Progenitor cell of endocrine pancreas (in vitro differentiated cells): ENCODE results near the gene PRG2. TPM values are rescaled to one million over a fixed set of nuclear protein-coding genes. Genes with fewer than 3 reads are reported as not detected.
"Not testable (repeated sequence)": the region's sequence is repeated elsewhere in the genome, so short reads cannot be mapped to it uniquely, and the experiment has no call there.

Source experiments
- DNase-seq: peaks from one replicate; pipeline ENCODE4 v3.0.0; 2021; ENCODE audit warnings: low spot score; ENCODE audit not compliant: unreplicated experiment
- H3K27ac Mint-ChIP-seq: 2 replicates; pipeline ENCODE4 v1.8.0; 2021; ENCODE audit warnings: mild to moderate bottlenecking, moderate library complexity, mixed read lengths
- H3K27me3 Mint-ChIP-seq: 2 replicates; pipeline ENCODE4 v1.8.0; 2021; ENCODE audit warnings: mixed read lengths
- H3K36me3 Mint-ChIP-seq: 2 replicates; pipeline ENCODE4 v1.8.0; 2022; ENCODE audit warnings: mixed read lengths; ENCODE audit not compliant: insufficient read depth
- H3K4me1 Mint-ChIP-seq: 2 replicates; pipeline ENCODE4 v1.8.0; 2021; ENCODE audit warnings: low read depth, mixed read lengths
- H3K4me3 Mint-ChIP-seq: 2 replicates; pipeline ENCODE4 v1.8.0; 2021; ENCODE audit warnings: low read depth, mild to moderate bottlenecking, moderate library complexity, mixed read lengths
- H3K9me3 Mint-ChIP-seq: 2 replicates; pipeline ENCODE4 v1.8.0; 2021; ENCODE audit warnings: low read depth, mixed read lengths
- CTCF ChIP-seq: fragments of 200-600 bp; sonication (generic); IDR thresholded peaks from one replicate; pipeline ENCODE4 v1.5.0; 2021; ENCODE audit warnings: antibody characterized with exemption, mild to moderate bottlenecking; ENCODE audit not compliant: unreplicated experiment
- total RNA-seq: library from RNA; stranded (reverse); gene quantifications from 2 replicates; pipeline ENCODE4 v1.2.1, GENCODE V29; 2021

PRG2 gene
- total RNA-seq, 1 donor from 2014 or later = not detected

DNA sequence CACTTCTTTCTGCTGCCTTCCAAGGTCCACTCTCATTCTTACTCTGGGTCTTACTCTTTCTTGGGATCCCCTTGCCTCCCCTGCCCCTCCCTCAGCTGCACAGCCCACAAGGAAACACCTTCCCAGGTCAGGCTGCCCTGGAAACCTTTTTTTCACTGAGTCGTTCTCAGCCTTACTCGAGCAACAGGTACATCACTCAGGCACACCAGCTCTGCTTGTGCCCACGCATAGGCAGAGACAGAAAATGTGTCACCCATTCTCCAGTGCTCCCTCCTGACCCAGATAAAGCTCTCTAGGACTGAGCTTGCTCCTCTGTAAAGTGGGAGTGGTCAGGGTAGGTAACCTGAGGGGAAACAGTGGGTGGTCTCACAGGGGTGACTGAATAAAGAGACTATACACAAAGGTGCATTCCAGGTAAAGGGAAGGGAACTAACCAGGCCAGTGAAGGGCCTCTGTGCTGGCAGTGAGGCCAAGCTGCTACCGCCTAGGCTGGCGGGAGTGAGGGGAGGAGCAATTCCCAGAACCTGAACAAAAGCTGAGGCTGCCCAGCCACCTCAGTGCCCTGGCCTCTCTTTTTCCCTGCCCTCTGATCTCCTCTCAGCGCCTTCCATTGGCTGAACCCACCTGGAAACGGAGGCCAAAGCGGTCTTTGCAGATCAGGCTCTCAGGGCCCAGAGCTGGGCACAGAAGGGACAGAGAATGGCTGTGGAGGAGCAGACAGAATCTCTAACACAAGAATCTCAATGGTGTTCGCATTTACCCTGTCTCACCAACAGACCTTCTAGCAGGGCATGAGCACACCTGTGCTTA lies 25.4 kb downstream of the PRG2 start:
- no peak for TF ChIP-seq CTCF
- H3K9me3 Mint-ChIP-seq = peaks cover 3% of the 10 kb centered on the region
- H3K27ac Mint-ChIP-seq = peak overlapping the region; percentile 33
- DNase-seq = no peak
- H3K27me3 Mint-ChIP-seq = peaks cover 4% of the 10 kb centered on the region
- no peaks in the 10 kb centered on the region for H3K36me3 Mint-ChIP-seq
- H3K4me3 Mint-ChIP-seq = no peak overlapping the region
- H3K4me1 Mint-ChIP-seq = peaks cover 15% of the 10 kb centered on the region

DNA sequence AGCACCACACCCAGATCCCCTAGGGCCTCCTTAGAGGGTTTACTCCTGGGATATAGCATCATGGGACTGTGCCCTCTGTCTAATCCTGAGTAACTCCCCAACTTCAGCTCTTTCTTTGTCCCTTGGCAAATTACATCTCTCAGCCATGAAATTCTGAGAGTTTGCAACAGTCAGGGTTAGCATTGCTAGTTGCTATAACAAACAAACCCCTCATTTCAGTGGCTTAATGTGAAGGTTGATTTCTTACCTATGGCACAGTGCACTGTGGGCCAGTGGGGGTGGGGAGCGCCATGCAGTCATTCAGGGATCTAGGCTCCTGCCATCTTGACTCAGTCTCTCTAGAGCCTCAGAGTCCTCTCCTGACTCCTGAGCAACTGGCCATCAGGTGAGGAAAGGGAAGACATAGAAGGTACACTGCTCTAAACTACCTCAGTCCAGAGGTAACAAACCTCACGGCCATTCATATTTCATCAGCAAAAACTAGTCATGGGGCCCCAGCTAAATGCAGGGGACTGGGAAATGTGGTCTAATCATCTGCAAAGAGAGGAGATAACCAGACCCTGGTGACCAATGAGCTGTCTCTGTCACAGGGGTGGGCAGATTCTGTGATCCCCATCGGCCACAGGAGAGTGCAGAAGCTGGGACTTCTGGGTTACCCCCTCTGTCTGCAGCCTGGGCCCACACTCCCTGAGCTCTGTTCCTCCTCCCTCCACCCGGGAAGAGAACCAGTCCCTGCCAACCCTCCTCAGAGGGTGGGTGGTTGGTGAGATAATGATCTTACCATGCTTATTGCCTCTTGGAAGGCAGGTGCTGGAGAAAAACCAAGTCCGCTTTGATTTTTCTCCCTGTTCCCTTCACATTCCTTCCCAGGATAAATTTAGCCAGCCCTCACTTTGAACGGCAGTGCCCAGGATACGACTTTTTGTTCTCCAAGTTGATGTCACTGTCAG lies 27.0 kb downstream of the PRG2 start:
- Mint-ChIP-seq H3K36me3 (no peaks in the 10 kb centered on the region), H3K27ac (peak overlapping the region; percentile 33), H3K4me3 (no peak overlapping the region), H3K27me3 (peaks cover 4% of the 10 kb centered on the region), H3K9me3 (peaks cover 3% of the 10 kb centered on the region), H3K4me1 (peaks cover 28% of the 10 kb centered on the region)
- no peak for DNase-seq
- no peak for TF ChIP-seq CTCF

- no peak for DNase-seq
- Mint-ChIP-seq H3K4me3 (no peak overlapping the region), H3K4me1 (peaks cover 28% of the 10 kb centered on the region), H3K9me3 (peaks cover 3% of the 10 kb centered on the region), H3K27ac (no peak overlapping the region), H3K36me3 (no peaks in the 10 kb centered on the region), H3K27me3 (peaks cover 4% of the 10 kb centered on the region)
- TF ChIP-seq CTCF = no peak
These were observed 28.5 kb downstream of the PRG2 start for GRCh38 chr11:57361926-57362325.

DNA sequence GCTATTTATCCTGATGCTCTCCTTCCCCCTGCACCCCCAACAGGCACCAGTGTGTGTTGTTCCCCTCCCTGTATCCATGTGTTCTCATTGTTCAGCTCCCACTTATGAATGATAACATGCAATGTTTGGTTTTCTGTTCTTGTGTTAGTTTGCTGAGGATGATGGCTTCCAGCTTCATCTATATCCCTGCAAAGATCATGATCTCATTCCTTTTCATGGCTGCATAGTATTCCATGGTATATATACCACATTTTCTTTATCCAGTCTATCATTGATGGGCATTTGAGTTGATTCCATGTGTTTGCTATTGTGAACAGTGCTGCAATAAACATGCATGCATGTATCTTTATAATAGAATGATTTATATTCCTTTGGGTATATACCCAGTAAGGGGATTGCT lies 29.0 kb downstream of the PRG2 start:
- not testable (repeated sequence) for H3K27me3 Mint-ChIP-seq, H3K27ac Mint-ChIP-seq, H3K4me3 Mint-ChIP-seq, H3K9me3 Mint-ChIP-seq, H3K36me3 Mint-ChIP-seq, DNase-seq
- peaks cover 28% of the 10 kb centered on the region for H3K4me1 Mint-ChIP-seq

- Mint-ChIP-seq H3K27me3 (peaks cover 3% of the 10 kb centered on the region), H3K36me3 (no peaks in the 10 kb centered on the region), H3K27ac (peak overlapping the region; percentile 91), H3K9me3 (peaks cover 3% of the 10 kb centered on the region), H3K4me1 (peaks cover 28% of the 10 kb centered on the region), H3K4me3 (no peak overlapping the region)
- no peak for TF ChIP-seq CTCF
- no peak for DNase-seq
These were observed 29.5 kb downstream of the PRG2 start for GRCh38 chr11:57360991-57361390.
